WTC11 (cell line): ENCODE measurements around the gene ATP13A4. TPM values are rescaled to one million over a fixed set of nuclear protein-coding genes. Genes with fewer than 3 reads are reported as not detected.

Experiments used
- ATAC-seq: fragments of 200-7000 bp; cut with Tn5 transposase; 2 replicates; pipeline ENCODE4 v1.10.0; 2021; ENCODE audit warnings: mild to moderate bottlenecking, moderate library complexity
- CTCF ChIA-PET: fragments of 300-600 bp; sonication (Branson Sonifier 250); formaldehyde crosslinking; loops from one replicate; lab custom pipeline; 2021; ENCODE audit warnings: antibody characterized with exemption; lab: Charles Lee
- POLR2A ChIA-PET: fragments of 350-600 bp; sonication (Branson Sonifier 250); formaldehyde crosslinking; loops from one replicate; lab custom pipeline; 2021; ENCODE audit warnings: antibody characterized with exemption; lab: Charles Lee
- DNase-seq: peaks from one replicate; pipeline ENCODE4 v3.0.0; 2021; ENCODE audit warnings: low spot score
- H3K27ac Mint-ChIP-seq: 2 replicates; pipeline ENCODE4 v1.8.0; 2021; ENCODE audit warnings: mixed read lengths
- H3K27me3 Mint-ChIP-seq: 2 replicates; pipeline ENCODE4 v1.8.0; 2021; ENCODE audit warnings: low read depth, mild to moderate bottlenecking, moderate library complexity, mixed read lengths
- H3K36me3 Mint-ChIP-seq: 2 replicates; pipeline ENCODE4 v1.8.0; 2021; ENCODE audit warnings: mixed read lengths
- H3K4me1 Mint-ChIP-seq: 2 replicates; pipeline ENCODE4 v1.8.0; 2022; ENCODE audit warnings: mixed read lengths
- H3K4me3 Mint-ChIP-seq: 2 replicates; pipeline ENCODE4 v1.8.0; 2021; ENCODE audit warnings: mild to moderate bottlenecking, moderate library complexity, mixed read lengths
- H3K9me3 Mint-ChIP-seq: 2 replicates; pipeline ENCODE4 v1.8.0; 2021; ENCODE audit warnings: mixed read lengths
- CREB1 ChIP-seq: sonication (generic); formaldehyde crosslinking; IDR thresholded peaks from 2 replicates; pipeline ENCODE4 v1.8.0; 2023; ENCODE audit warnings: mild to moderate bottlenecking, missing genetic modification reagents
- FOXK1 ChIP-seq: sonication (generic); formaldehyde crosslinking; IDR thresholded peaks from 2 replicates; pipeline ENCODE4 v1.8.0; 2022; ENCODE audit warnings: mild to moderate bottlenecking, moderate library complexity, missing genetic modification reagents
- GABPB1 ChIP-seq: sonication (generic); formaldehyde crosslinking; IDR thresholded peaks from 2 replicates; pipeline ENCODE4 v1.8.1; 2023; ENCODE audit warnings: mild to moderate bottlenecking, missing genetic modification reagents
- GTF2I ChIP-seq: fragments of 250-450 bp; sonication (Bioruptor Pico); conservative IDR thresholded peaks from 2 replicates; pipeline ENCODE4 v1.4.0; 2021; ENCODE audit warnings: mild to moderate bottlenecking
- HMGA2 ChIP-seq: fragments of 250-450 bp; sonication (Bioruptor Pico); IDR thresholded peaks from 2 replicates; pipeline ENCODE4 v1.4.0; 2021; ENCODE audit warnings: mild to moderate bottlenecking, moderate library complexity
- JAZF1 ChIP-seq: fragments of 250-450 bp; sonication (Bioruptor Pico); IDR thresholded peaks from 2 replicates; pipeline ENCODE4 v1.9.0; 2021; ENCODE audit warnings: moderate library complexity, mild to moderate bottlenecking, inconsistent platforms
- NFYB ChIP-seq: sonication (generic); formaldehyde crosslinking; conservative IDR thresholded peaks from 2 replicates; pipeline ENCODE4 v1.8.0; 2022; ENCODE audit warnings: low read depth, missing genetic modification reagents
- RELA ChIP-seq: sonication (generic); formaldehyde crosslinking; IDR thresholded peaks from 2 replicates; pipeline ENCODE4 v1.8.1; 2022; ENCODE audit warnings: missing genetic modification reagents, mild to moderate bottlenecking, borderline replicate concordance
- SOX15 ChIP-seq: fragments of 250-450 bp; sonication (Bioruptor Pico); IDR thresholded peaks from 2 replicates; pipeline ENCODE4 v1.9.0; 2021; ENCODE audit warnings: mild to moderate bottlenecking
- TEAD1 ChIP-seq: sonication (generic); formaldehyde crosslinking; IDR thresholded peaks from 2 replicates; pipeline ENCODE4 v1.8.0; 2022; ENCODE audit warnings: mild to moderate bottlenecking, missing genetic modification reagents
- ZNF138 ChIP-seq: sonication (generic); formaldehyde crosslinking; conservative IDR thresholded peaks from 2 replicates; pipeline ENCODE4 v1.8.1; 2022; ENCODE audit warnings: mild to moderate bottlenecking, moderate library complexity, missing genetic modification reagents
- ZNF416 ChIP-seq: fragments of 250-450 bp; sonication (Bioruptor Pico); IDR thresholded peaks from 2 replicates; pipeline ENCODE4 v1.9.0; 2021; ENCODE audit warnings: mild to moderate bottlenecking, inconsistent platforms
- total RNA-seq: library from RNA; stranded (reverse); gene quantifications from 3 replicates; pipeline ENCODE4 v1.2.3, GENCODE V29; 2021
- TF ChIP-seq, protein P1 (sequence below): sonication (generic); formaldehyde crosslinking; IDR thresholded peaks from 2 replicates; pipeline ENCODE4 v1.8.1; 2023; ENCODE audit warnings: mild to moderate bottlenecking, missing genetic modification reagents, moderate library complexity
- TF ChIP-seq, protein P2 (sequence below): sonication (generic); formaldehyde crosslinking; IDR thresholded peaks from 2 replicates; pipeline ENCODE4 v1.8.0; 2023; ENCODE audit warnings: missing genetic modification reagents
- TF ChIP-seq, protein P3 (sequence below): sonication (generic); formaldehyde crosslinking; conservative IDR thresholded peaks from 2 replicates; pipeline ENCODE4 v1.8.1; 2023; ENCODE audit warnings: mild to moderate bottlenecking, low read depth, missing genetic modification reagents, moderate library complexity
- TF ChIP-seq, protein P4 (sequence below): sonication (generic); formaldehyde crosslinking; IDR thresholded peaks from 2 replicates; pipeline ENCODE4 v1.8.1; 2022; ENCODE audit warnings: low read depth, missing genetic modification reagents, borderline replicate concordance
- TF ChIP-seq, protein P5 (sequence below): sonication (generic); formaldehyde crosslinking; IDR thresholded peaks from 2 replicates; pipeline ENCODE4 v1.8.0; 2022; ENCODE audit warnings: mild to moderate bottlenecking, missing genetic modification reagents
- TF ChIP-seq, protein P6 (sequence below): sonication (generic); formaldehyde crosslinking; IDR thresholded peaks from 2 replicates; pipeline ENCODE4 v1.8.0; 2023; ENCODE audit warnings: mild to moderate bottlenecking, missing genetic modification reagents
- TF ChIP-seq, protein P7 (sequence below): fragments of 250-450 bp; sonication (Bioruptor Pico); IDR thresholded peaks from 2 replicates; pipeline ENCODE4 v1.9.0; 2021; ENCODE audit warnings: mild to moderate bottlenecking
- TF ChIP-seq, protein P8 (sequence below): sonication (generic); formaldehyde crosslinking; IDR thresholded peaks from 2 replicates; pipeline ENCODE4 v1.8.1; 2022; ENCODE audit warnings: missing genetic modification reagents, borderline replicate concordance

Gene ATP13A4
- total RNA-seq, 1 experiment from 2014 or later = 0.20 TPM

DNA sequence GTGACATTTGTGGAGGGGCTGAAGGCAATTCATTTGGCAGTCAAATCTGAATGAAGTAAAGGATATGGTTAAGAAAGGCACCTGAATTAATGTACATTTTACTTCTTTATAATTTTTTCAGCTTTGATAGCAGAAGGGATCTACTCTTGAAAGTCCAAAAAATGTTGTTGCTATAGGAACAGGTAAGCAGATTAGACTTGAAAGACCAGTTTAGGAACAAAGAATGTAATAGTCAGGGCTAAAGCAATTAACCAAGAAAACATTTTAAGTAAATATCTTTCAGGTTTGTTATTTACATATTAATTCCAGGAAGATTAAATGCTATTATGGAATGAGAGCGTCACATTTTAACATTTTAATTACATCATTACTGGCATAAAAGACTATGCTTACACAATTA, 1.1 kb downstream of the ATP13A4 start:
- Mint-ChIP-seq H3K4me3 (no peak overlapping the region), H3K4me1 (peaks cover 25% of the 10 kb centered on the region), H3K27me3 (no peaks in the 10 kb centered on the region), H3K27ac (no peak overlapping the region), H3K36me3 (no peaks in the 10 kb centered on the region), H3K9me3 (no peaks in the 10 kb centered on the region)
- CTCF ChIA-PET = interaction anchor here (1.9 kb wide), 1 partner anchor 11 kb away, joined by 4 read pairs; no protein-coding TSS in a partner anchor
- DNase-seq = no peak
- ATAC-seq = no peak
- TF ChIP-seq RELA (no peak), GTF2I (no peak), GABPB1 (no peak), CREB1 (no peak), HMGA2 (CRISPR knock-in tag) (no peak), ZNF138 (CRISPR knock-in tag) (no peak), SOX15 (CRISPR knock-in tag) (no peak), FOXK1 (CRISPR knock-in tag) (no peak)
- TF ChIP-seq, protein P1, sequence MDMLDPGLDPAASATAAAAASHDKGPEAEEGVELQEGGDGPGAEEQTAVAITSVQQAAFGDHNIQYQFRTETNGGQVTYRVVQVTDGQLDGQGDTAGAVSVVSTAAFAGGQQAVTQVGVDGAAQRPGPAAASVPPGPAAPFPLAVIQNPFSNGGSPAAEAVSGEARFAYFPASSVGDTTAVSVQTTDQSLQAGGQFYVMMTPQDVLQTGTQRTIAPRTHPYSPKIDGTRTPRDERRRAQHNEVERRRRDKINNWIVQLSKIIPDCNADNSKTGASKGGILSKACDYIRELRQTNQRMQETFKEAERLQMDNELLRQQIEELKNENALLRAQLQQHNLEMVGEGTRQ (CRISPR knock-in tag) = no peak
- TF ChIP-seq, protein P2, sequence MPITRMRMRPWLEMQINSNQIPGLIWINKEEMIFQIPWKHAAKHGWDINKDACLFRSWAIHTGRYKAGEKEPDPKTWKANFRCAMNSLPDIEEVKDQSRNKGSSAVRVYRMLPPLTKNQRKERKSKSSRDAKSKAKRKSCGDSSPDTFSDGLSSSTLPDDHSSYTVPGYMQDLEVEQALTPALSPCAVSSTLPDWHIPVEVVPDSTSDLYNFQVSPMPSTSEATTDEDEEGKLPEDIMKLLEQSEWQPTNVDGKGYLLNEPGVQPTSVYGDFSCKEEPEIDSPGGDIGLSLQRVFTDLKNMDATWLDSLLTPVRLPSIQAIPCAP (CRISPR knock-in tag) = no peak
- TF ChIP-seq, protein P3, sequence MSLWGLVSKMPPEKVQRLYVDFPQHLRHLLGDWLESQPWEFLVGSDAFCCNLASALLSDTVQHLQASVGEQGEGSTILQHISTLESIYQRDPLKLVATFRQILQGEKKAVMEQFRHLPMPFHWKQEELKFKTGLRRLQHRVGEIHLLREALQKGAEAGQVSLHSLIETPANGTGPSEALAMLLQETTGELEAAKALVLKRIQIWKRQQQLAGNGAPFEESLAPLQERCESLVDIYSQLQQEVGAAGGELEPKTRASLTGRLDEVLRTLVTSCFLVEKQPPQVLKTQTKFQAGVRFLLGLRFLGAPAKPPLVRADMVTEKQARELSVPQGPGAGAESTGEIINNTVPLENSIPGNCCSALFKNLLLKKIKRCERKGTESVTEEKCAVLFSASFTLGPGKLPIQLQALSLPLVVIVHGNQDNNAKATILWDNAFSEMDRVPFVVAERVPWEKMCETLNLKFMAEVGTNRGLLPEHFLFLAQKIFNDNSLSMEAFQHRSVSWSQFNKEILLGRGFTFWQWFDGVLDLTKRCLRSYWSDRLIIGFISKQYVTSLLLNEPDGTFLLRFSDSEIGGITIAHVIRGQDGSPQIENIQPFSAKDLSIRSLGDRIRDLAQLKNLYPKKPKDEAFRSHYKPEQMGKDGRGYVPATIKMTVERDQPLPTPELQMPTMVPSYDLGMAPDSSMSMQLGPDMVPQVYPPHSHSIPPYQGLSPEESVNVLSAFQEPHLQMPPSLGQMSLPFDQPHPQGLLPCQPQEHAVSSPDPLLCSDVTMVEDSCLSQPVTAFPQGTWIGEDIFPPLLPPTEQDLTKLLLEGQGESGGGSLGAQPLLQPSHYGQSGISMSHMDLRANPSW = no peak
- TF ChIP-seq, protein P4, sequence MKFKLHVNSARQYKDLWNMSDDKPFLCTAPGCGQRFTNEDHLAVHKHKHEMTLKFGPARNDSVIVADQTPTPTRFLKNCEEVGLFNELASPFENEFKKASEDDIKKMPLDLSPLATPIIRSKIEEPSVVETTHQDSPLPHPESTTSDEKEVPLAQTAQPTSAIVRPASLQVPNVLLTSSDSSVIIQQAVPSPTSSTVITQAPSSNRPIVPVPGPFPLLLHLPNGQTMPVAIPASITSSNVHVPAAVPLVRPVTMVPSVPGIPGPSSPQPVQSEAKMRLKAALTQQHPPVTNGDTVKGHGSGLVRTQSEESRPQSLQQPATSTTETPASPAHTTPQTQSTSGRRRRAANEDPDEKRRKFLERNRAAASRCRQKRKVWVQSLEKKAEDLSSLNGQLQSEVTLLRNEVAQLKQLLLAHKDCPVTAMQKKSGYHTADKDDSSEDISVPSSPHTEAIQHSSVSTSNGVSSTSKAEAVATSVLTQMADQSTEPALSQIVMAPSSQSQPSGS (CRISPR knock-in tag) = no peak
- TF ChIP-seq, protein P5, sequence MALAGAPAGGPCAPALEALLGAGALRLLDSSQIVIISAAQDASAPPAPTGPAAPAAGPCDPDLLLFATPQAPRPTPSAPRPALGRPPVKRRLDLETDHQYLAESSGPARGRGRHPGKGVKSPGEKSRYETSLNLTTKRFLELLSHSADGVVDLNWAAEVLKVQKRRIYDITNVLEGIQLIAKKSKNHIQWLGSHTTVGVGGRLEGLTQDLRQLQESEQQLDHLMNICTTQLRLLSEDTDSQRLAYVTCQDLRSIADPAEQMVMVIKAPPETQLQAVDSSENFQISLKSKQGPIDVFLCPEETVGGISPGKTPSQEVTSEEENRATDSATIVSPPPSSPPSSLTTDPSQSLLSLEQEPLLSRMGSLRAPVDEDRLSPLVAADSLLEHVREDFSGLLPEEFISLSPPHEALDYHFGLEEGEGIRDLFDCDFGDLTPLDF (CRISPR knock-in tag) = no peak
- TF ChIP-seq, protein P6, sequence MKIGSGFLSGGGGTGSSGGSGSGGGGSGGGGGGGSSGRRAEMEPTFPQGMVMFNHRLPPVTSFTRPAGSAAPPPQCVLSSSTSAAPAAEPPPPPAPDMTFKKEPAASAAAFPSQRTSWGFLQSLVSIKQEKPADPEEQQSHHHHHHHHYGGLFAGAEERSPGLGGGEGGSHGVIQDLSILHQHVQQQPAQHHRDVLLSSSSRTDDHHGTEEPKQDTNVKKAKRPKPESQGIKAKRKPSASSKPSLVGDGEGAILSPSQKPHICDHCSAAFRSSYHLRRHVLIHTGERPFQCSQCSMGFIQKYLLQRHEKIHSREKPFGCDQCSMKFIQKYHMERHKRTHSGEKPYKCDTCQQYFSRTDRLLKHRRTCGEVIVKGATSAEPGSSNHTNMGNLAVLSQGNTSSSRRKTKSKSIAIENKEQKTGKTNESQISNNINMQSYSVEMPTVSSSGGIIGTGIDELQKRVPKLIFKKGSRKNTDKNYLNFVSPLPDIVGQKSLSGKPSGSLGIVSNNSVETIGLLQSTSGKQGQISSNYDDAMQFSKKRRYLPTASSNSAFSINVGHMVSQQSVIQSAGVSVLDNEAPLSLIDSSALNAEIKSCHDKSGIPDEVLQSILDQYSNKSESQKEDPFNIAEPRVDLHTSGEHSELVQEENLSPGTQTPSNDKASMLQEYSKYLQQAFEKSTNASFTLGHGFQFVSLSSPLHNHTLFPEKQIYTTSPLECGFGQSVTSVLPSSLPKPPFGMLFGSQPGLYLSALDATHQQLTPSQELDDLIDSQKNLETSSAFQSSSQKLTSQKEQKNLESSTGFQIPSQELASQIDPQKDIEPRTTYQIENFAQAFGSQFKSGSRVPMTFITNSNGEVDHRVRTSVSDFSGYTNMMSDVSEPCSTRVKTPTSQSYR (CRISPR knock-in tag) = no peak
- POLR2A ChIA-PET = no interaction called here

DNA sequence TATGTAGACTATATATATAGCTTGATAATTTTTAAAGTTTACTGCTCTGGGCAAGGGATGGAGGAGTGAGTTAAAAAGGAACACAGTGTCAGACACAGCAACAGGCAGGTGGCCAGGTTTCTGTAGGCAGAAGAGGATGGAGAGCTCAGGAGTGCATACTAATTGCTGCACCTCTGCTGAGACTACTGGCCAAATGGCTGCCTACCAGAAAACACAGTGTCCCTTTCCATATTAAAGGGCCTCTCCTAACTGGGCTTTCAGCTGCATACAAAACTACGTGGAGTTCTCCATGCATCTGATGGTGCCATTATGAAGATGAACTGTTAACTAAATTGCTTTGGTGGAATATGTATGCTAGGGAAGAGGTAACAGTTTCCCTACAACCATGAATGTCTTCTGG, 1.8 kb downstream of the ATP13A4 start:
- DNase-seq = no peak
- no peaks in the 10 kb centered on the region for H3K9me3 Mint-ChIP-seq
- POLR2A ChIA-PET = interaction anchor here (0.5 kb wide), 1 partner anchor 10 kb away, joined by 3 read pairs; no protein-coding TSS in a partner anchor
- no peaks in the 10 kb centered on the region for H3K27me3 Mint-ChIP-seq
- CTCF ChIA-PET = no interaction called here
- H3K27ac Mint-ChIP-seq = no peak overlapping the region
- H3K4me3 Mint-ChIP-seq = no peak overlapping the region
- no peaks in the 10 kb centered on the region for H3K36me3 Mint-ChIP-seq
- ATAC-seq = no peak; the same call in 1 of the 2 replicates
- H3K4me1 Mint-ChIP-seq = peaks cover 30% of the 10 kb centered on the region
- TF ChIP-seq, protein P7, sequence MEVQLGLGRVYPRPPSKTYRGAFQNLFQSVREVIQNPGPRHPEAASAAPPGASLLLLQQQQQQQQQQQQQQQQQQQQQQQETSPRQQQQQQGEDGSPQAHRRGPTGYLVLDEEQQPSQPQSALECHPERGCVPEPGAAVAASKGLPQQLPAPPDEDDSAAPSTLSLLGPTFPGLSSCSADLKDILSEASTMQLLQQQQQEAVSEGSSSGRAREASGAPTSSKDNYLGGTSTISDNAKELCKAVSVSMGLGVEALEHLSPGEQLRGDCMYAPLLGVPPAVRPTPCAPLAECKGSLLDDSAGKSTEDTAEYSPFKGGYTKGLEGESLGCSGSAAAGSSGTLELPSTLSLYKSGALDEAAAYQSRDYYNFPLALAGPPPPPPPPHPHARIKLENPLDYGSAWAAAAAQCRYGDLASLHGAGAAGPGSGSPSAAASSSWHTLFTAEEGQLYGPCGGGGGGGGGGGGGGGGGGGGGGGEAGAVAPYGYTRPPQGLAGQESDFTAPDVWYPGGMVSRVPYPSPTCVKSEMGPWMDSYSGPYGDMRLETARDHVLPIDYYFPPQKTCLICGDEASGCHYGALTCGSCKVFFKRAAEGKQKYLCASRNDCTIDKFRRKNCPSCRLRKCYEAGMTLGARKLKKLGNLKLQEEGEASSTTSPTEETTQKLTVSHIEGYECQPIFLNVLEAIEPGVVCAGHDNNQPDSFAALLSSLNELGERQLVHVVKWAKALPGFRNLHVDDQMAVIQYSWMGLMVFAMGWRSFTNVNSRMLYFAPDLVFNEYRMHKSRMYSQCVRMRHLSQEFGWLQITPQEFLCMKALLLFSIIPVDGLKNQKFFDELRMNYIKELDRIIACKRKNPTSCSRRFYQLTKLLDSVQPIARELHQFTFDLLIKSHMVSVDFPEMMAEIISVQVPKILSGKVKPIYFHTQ (CRISPR knock-in tag) = no peak
- TF ChIP-seq JAZF1 (no peak), ZNF138 (CRISPR knock-in tag) (no peak), ZNF416 (CRISPR knock-in tag) (no peak), TEAD1 (no peak), NFYB (CRISPR knock-in tag) (no peak)
- TF ChIP-seq, protein P8, sequence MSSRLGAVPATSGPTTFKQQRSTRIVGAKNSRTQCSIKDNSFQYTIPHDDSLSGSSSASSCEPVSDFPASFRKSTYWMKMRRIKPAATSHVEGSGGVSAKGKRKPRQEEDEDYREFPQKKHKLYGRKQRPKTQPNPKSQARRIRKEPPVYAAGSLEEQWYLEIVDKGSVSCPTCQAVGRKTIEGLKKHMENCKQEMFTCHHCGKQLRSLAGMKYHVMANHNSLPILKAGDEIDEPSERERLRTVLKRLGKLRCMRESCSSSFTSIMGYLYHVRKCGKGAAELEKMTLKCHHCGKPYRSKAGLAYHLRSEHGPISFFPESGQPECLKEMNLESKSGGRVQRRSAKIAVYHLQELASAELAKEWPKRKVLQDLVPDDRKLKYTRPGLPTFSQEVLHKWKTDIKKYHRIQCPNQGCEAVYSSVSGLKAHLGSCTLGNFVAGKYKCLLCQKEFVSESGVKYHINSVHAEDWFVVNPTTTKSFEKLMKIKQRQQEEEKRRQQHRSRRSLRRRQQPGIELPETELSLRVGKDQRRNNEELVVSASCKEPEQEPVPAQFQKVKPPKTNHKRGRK (CRISPR knock-in tag) = no peak
